ENCODE data around the gene UCP2.
A peak's percentile ranks its signal among the peaks of the same experiment; 100 is the strongest.

UCP2 gene

GRCh38 chr11:74009675-74010305 lies 27.1 kb upstream of the UCP2 start:
- no peak for DNase-seq

- no peak for DNase-seq
These were observed 26.5 kb upstream of the UCP2 start for GRCh38 chr11:74009230-74009547.

DNA sequence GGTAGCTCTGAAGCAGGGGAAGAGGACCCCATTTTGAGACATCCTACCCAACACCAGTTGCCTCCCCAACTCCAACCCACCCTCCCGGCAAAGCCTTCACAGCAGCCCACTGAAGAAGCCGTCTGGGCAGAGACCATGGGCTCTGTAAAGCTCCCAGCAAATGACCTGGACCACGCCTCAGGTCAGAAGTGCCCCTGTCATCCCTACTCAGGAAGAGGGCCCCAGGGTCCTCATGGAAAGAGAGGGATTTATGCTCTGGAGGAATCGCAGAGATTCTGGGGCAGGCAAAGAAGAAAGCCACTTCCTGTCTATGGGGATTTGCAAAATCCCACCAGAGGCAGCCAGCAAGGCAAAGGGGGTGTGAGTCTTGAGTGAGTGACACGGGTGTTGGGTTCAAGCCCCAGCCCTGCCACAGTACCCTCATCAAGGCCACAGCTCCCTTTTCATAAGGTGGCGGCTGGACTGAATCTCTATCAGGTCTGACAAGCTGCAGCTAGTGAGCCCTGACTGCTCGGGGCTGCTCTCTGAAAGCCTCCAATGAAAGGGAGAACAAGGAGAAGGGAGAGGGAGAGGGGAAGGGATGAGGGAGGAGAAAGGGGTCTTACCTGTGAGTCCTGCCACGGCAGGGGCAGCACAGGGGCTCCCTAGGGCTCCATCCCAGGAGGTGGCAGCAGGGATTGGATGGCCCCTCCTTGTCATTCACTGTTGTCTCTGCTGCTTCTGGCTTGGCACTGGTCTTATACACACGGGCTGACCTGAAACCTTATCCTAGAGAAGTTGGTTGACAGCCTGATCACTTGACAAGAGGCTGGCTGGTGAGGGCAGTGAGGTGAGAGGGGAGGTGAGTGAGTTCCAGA lies 26.0 kb upstream of the UCP2 start, which contains the start of gene UCP3:
Gene UCP3 (minus strand): TSS at position 713 of the 857 bp plus-strand sequence. CDS start 2,043 bp downstream, outside the sequence.
- peak; percentile 57 for DNase-seq

GRCh38 chr11:74007691-74008372 lies 25.2 kb upstream of the UCP2 start:
- DNase-seq: no peak

DNA sequence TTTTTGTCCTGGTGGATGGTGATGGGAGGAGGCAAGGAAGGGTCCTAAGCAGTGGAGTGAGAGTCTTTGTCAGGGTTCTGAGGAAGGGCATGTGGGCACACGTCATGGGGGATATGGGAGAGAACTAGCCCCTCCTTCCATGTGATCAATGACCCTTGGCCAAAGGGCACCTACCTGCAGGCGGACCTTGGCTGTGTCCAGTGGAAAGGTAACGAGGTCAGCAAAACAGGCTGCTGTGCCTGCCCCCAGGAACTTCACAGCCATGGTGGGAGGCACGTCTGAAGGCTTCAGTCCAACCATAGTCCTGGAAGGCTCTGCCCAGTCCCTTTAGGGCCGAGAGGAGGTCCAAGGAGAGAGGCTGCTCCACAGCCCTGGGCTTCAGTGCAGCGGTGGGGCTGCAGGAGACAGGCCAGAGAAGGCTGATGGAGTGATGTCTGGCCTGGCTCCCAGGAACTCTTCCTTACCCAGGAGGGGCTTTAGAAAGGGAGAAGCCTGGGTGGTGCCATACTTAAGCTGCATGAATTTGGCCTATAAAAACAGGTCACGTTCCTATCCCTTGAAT lies 24.2 kb upstream of the UCP2 start:
- DNase-seq: no peak

DNA sequence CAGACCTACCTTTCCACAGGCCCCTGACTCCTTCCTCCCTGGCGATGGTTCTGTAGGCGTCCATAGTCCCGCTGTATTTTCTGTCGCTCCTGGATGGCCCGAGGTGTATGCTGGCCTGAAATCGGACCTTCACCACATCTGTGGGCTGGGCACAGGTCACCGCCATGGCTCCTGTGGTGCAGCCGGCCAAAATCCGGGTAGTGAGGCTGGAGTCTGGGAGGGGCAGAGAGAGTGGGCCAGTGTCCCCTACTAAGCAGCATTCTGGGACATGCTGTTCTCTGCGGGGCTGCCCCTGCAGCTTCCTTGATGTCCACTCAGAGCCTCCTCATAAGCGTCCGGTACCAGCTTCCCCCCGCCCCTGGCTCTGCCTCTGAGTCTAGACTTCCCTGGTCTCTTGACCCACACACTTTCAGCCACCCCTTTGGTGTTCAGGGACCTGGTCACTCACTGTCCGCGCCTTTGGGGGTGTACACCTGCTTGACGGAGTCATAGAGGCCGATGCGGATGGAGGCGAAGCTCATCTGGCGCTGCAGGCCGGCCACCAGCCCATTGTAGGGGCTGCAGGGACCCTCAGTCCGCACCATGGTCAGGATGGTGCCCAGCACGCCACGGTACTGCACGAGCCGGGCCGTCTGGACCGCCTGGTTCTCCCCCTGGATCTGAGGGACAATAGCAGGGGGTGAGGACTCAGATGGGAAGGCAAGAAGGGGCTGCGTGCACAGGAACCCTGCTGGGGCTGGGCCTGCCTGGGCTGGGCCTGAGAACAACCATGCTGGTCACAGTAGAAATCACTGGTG lies 23.3 kb upstream of the UCP2 start:
- DNase-seq: no peak

- no peak for DNase-seq
These were observed 22.3 kb upstream of the UCP2 start for GRCh38 chr11:74004759-74005615.

- no peak for DNase-seq
These were observed 21.5 kb upstream of the UCP2 start for GRCh38 chr11:74004046-74004695.

GRCh38 chr11:74002832-74003231 lies 20.2 kb upstream of the UCP2 start:
- DNase-seq: no peak

DNA sequence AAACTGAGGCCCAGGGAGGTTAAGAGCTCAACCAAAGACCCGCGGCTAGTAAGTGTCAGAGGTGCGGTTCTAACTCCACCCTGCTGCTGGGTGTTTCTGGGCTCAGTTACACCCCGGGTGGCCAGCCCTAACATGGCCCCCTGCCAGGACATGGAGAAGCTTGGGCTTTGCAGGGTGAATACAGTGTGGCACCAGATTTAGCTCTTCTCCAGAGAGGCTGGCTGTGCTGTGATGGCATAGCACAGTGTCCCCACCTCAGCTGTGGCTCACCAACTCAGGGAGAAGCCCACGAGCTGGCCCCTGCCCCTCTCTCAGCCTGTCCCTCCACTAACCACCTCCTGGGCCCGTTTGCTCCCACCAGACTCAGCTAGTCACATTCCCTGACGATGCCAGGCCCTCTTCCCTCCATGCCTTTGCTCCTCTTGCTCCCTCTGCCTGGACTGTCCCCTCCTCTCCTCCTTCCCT lies 19.2 kb upstream of the UCP2 start:
- no peak for DNase-seq

- no peak for DNase-seq
These were observed 17.9 kb upstream of the UCP2 start for GRCh38 chr11:74000307-74001133.

DNA sequence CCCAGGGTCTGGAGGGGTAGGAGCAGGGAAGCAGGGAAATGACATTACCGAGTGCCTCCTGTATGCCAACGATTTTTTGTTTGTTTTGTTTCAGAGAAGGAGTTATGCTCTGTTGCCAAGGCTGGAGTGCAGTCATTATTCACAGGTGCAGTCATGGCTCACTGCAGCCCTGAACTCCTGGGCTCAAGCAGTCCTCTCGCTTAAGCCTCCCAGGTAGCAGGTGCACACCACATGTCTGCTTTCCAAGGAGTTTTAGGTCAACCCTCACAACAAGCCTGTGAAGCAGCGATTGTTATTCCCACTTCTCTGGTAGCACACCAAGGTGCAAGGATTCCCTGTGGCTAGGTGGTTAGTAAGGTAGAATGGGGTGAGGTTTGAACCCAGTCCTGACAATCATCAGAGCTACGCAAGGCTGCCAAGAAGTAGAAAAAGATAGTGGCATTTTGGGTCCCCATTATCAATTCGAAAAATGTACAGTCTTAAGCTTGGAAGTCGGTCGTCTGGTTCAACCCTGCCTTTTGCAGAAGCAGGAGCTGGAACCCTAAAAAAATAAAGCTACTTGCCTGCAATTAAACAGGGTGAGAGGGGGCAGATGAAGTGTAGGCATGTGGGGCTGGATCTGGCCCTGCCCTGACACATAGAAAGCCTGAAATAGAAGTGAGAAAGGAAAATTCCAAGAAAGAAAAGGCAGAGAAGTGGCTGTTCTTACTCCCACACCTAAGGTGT lies 17.1 kb upstream of the UCP2 start:
- DNase-seq: peak; percentile 85

- no peak for DNase-seq
These were observed 16.4 kb upstream of the UCP2 start for GRCh38 chr11:73998846-73999575.

DNA sequence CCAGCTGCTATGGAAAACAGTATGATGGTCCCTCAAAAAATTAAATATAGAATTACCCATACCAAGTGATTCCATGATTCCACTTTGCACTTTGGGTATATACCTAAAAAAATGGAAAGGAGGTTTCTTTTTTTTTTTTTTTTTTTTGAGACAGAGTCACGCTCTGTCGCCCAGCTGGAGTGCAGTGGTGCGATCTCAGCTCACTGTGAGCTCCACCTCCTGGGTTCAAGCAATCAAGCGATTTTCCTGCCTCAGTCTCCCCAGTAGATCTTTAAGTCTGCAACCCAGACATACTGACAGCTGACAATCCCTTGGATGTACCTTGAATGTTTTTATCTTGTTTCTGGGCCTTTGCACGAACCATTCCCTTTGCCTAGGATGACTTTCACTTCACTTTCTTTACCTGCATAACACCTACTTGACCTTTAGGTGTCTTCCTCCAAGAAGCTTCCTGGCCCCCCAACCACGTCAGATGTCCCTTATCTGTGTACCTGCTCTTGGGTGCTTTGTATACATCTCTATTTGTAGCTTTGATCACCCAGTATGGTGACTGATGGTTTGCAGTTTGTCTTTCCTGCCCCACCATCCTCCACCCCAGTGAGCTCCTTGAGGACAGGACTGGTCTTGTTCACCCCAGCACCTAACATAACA lies 14.6 kb upstream of the UCP2 start:
- no peak for DNase-seq

- no peak for DNase-seq
These were observed 13.6 kb upstream of the UCP2 start for GRCh38 chr11:73996161-73996747.

DNA sequence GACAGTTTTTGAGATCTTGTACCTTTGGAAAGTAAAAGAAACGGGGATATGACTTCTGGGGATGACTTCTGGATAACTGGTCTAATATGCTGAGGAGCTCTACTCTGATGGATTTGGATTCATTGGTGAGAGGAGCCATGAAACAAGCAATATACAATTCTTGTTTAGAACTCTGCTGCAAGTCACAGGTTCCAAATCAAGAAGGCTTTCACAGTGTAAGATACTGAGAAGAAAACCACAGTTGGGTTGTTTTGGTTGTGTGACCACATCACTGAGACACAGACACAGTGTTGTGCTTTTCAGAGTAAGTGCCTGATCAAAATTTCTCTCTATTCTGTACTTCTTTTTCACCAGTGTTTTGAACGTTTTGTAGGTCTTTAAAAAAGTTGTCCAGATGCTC lies 13.1 kb upstream of the UCP2 start:
- no peak for DNase-seq

DNA sequence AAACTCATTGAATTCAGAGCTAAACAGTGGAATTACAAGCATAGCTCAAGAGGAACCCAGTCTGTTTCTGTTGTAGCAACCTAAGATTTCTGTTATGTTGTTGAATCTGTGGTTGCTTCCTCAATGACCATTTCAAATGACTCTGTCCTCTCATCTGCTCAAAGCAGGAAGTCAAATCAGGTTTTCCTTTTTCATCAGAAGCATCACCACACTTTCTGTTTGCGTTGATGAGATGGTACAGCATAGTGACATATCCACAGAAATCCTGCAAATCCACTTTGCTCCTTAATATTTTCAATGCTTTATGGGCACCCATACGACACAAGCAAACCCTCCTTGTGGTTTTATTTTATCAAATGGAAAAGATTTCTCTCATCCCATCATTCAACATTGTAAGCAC lies 12.6 kb upstream of the UCP2 start:
- no peak for DNase-seq
